Ishikawa (cell line): ENCODE results near the gene CDK5R2.

ENCODE experiments used
- CEBPB ChIP-seq: IDR thresholded peaks from 2 replicates; pipeline ENCODE4 v1.6.1; 2012
- CREB1 ChIP-seq: IDR thresholded peaks from 2 replicates; pipeline ENCODE4 v1.6.1; 2012; ENCODE audit warnings: low read depth
- EGR1 ChIP-seq: IDR thresholded peaks from 2 replicates; pipeline ENCODE4 v1.6.1; 2012
- EP300 ChIP-seq: IDR thresholded peaks from 2 replicates; pipeline ENCODE4 v1.6.1; 2012; ENCODE audit warnings: borderline replicate concordance
- FOXM1 ChIP-seq: IDR thresholded peaks from 2 replicates; pipeline ENCODE4 v1.6.1; 2012; ENCODE audit warnings: low read depth, borderline replicate concordance
- MAX ChIP-seq: IDR thresholded peaks from 2 replicates; pipeline ENCODE4 v1.6.1; 2012
- NFIC ChIP-seq: IDR thresholded peaks from 2 replicates; pipeline ENCODE4 v1.6.1; 2012
- RAD21 ChIP-seq: IDR thresholded peaks from 2 replicates; pipeline ENCODE4 v1.6.1; 2012; ENCODE audit warnings: low read depth
- REST ChIP-seq: IDR thresholded peaks from 2 replicates; pipeline ENCODE4 v1.6.1; 2012; ENCODE audit warnings: low read depth, mild to moderate bottlenecking
- TAF1 ChIP-seq: IDR thresholded peaks from 2 replicates; pipeline ENCODE4 v1.6.1; 2012; ENCODE audit warnings: low read depth, mild to moderate bottlenecking
- TCF12 ChIP-seq: IDR thresholded peaks from 2 replicates; pipeline ENCODE4 v1.6.1; 2012; ENCODE audit warnings: low read depth
- TEAD4 ChIP-seq: IDR thresholded peaks from 2 replicates; pipeline ENCODE4 v1.6.1; 2012
- USF1 ChIP-seq: IDR thresholded peaks from 2 replicates; pipeline ENCODE4 v1.6.1; 2012
- YY1 ChIP-seq: IDR thresholded peaks from 2 replicates; pipeline ENCODE4 v1.6.1; 2012; ENCODE audit warnings: low read depth
- ZBTB7A ChIP-seq: IDR thresholded peaks from 2 replicates; pipeline ENCODE4 v1.6.1; 2012; ENCODE audit warnings: low read depth

The CDK5R2 gene

GRCh38 chr2:218959141-218959731 is at the start of gene CDK5R2:
Gene CDK5R2 (plus strand): TSS chr2:218959666. CDS start chr2:218959821, 155 bp downstream.
- TF ChIP-seq TCF12 (no peak), MAX (no peak), EGR1 (no peak), RAD21 (no peak), CEBPB (no peak), ZBTB7A (0 out of 2 replicates have a peak, but pooled peaks have one; percentile 45)

GRCh38 chr2:218910741-218911140 is 48.7 kb upstream of the CDK5R2 start:
- TF ChIP-seq MAX = no peak
- no peak for TF ChIP-seq EP300
- TF ChIP-seq YY1 = no peak
- TF ChIP-seq RAD21 = no peak
- no peak for TF ChIP-seq NFIC
- TF ChIP-seq CREB1 = no peak
- no peak for TF ChIP-seq USF1
- TF ChIP-seq FOXM1 = no peak
- no peak for TF ChIP-seq TEAD4
- no peak for TF ChIP-seq TCF12
- TF ChIP-seq EGR1 = no peak
- no peak for TF ChIP-seq ZBTB7A
- no peak for TF ChIP-seq CEBPB
- TF ChIP-seq REST = no peak
- TF ChIP-seq TAF1 = no peak

- TF ChIP-seq USF1 (no peak), CEBPB (no peak), TAF1 (no peak), FOXM1 (no peak)
Measured at GRCh38 chr2:218920504-218920903, 39.0 kb upstream of the CDK5R2 start.

GRCh38 chr2:218924757-218925156 is 34.7 kb upstream of the CDK5R2 start:
- TF ChIP-seq TAF1 = no peak
- TF ChIP-seq TCF12 = no peak
- no peak for TF ChIP-seq ZBTB7A

- TF ChIP-seq EP300 (no peak), CREB1 (no peak), CEBPB (no peak), FOXM1 (no peak), TCF12 (no peak), USF1 (no peak), YY1 (no peak), TEAD4 (no peak), ZBTB7A (no peak), NFIC (no peak), TAF1 (no peak), EGR1 (no peak), RAD21 (no peak), MAX (no peak), REST (no peak)
Measured at GRCh38 chr2:218925434-218925833, 34.0 kb upstream of the CDK5R2 start.

- no peak for TF ChIP-seq REST
- TF ChIP-seq EGR1 = no peak
- no peak for TF ChIP-seq YY1
- no peak for TF ChIP-seq FOXM1
- TF ChIP-seq NFIC = no peak
- no peak for TF ChIP-seq USF1
- no peak for TF ChIP-seq TEAD4
- TF ChIP-seq RAD21 = no peak
- no peak for TF ChIP-seq MAX
- no peak for TF ChIP-seq TCF12
- TF ChIP-seq EP300 = no peak
- no peak for TF ChIP-seq ZBTB7A
- TF ChIP-seq CREB1 = no peak
- no peak for TF ChIP-seq CEBPB
Measured at GRCh38 chr2:218927422-218927821, 32.0 kb upstream of the CDK5R2 start.
